HCEC 1CT (cell line): ENCODE measurements around the gene ZNF585A.
"Not testable (repeated sequence)": the region's sequence is repeated elsewhere in the genome, so short reads cannot be mapped to it uniquely, and the experiment has no call there.

Experiments used
- DNase-seq: peaks from one replicate; pipeline ENCODE4 v3.0.0-alpha.2; 2017

ZNF585A gene

DNA sequence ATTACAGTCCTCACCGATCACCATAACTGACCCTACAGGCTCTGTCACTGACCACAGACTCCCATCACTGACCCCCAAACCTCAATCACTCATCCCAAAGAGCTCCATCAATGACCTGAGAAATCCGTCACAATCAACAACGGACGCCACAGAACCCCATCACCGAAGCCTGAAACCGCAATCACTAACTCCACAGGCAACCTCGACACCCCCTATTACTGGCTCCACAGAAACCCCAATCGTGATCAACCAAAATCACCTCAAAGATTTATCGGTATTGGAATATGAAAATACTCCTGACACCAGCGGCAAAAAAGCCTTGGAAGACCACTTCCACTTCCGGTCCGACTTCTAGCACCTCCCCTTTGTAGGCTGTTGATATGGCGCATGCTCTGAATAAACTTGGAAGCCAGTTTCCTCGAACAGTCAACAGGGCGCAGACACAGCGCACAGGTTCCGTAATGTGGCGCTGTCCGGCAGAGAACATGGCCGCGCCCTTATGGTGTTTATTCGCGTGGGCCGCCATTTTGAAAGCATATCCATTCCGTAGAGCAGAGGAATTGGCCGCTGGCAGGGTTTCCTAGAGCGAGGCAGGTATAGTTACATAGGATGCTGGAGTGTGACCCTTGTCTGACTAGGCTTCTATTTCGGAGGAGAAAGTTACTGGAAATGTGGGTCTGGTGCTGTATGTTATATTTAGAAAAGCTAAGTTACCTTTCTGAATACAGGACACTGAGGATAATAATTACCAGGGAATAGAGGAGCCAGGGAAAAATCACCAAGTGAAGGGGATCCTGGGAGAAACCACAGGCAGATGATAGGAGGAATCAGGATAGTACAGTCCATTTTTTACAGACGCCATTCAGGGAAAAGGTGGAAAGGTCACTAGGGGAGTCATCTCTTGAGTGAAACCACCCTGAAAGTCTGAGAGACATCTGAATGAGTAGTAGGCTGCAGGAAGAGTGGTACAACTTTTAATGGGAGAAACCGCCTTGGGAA is at the start of gene ZNF585A:
TSS of gene ZNF585A (minus strand) at position 328 of the 999 bp plus-strand sequence. CDS start 2,785 bp downstream, outside the sequence.
- DNase-seq = peak; percentile 95

DNA sequence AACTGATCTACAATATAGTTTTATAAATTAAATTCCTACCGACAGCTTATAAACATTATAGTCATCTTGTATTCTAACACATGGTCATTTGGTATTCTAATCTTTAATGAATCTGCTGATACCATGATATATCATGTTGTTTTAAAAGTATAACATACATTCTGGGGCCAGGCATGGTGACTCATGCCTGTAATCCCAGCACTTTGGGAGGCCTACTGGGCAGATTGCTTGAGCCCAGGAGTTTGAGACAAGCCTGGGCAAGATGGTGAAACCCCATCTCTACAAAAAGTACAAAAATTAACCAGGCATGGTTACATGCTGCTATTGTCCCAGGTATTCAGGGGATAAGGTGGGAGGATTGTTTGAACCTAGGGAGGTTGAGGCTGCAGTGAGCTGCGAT is 48.6 kb upstream of the ZNF585A start:
- no peak for DNase-seq

- no peak for DNase-seq
Observed at GRCh38 chr19:37220383-37220782, 47.9 kb upstream of the ZNF585A start.

- peak; percentile 13 for DNase-seq
Observed at GRCh38 chr19:37218592-37218935, 46.1 kb upstream of the ZNF585A start.

- peak; percentile 90 for DNase-seq
Observed at GRCh38 chr19:37217775-37218591, 45.5 kb upstream of the ZNF585A start, which contains the start of gene ZNF383. Gene ZNF383 (plus strand): TSS chr19:37218214. CDS start chr19:37230454, 12,240 bp downstream.

DNA sequence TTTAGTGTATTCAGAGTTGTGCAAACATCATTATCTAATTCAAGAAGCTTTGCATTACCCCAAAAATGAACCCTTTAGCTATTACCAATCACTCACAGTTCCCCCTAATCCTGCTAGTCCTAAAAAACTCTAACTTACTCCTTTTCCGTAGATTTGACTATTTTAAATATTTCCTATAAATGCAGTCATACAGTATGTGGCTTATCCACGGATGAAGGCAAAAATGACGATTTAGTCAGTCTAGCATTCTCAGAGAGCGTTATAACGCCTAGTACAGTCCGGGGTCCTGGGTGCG is 44.9 kb upstream of the ZNF585A start:
- peak; percentile 10 for DNase-seq

- no peak for DNase-seq
Observed at GRCh38 chr19:37197768-37198167, 25.3 kb upstream of the ZNF585A start.

GRCh38 chr19:37197115-37197514 is 24.6 kb upstream of the ZNF585A start:
- not testable (repeated sequence) for DNase-seq

- not testable (repeated sequence) for DNase-seq
Observed at GRCh38 chr19:37195248-37195647, 22.8 kb upstream of the ZNF585A start.

- DNase-seq = not testable (repeated sequence)
Observed at GRCh38 chr19:37186071-37186470, 13.6 kb upstream of the ZNF585A start.

GRCh38 chr19:37165635-37166034 is 6.9 kb downstream of the ZNF585A start:
- DNase-seq = no peak

DNA sequence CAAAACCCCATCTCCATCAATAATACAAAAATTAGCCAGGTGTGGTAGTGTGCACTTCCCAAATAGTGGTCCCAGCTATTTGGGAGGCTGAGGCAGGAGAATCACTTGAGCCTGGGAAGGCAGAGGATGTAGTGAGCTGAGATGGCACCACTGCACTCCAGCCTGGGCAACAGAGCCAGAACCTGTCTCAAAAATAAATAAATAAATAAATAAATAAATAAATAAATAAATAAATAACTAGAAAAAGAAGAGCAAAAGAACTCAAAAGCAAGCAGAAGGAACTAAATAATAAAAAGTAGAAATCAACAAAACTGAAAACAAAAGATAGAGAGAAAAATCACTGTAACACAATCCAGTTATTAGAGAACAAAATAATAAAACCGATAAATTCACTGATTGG is 12.3 kb downstream of the ZNF585A start:
- no peak for DNase-seq

- no peak for DNase-seq
Observed at GRCh38 chr19:37148214-37148613, 24.3 kb downstream of the ZNF585A start.

- DNase-seq = no peak
Observed at GRCh38 chr19:37136111-37136510, 36.4 kb downstream of the ZNF585A start.

- no peak for DNase-seq
Observed at GRCh38 chr19:37128821-37129177, 43.7 kb downstream of the ZNF585A start.

DNA sequence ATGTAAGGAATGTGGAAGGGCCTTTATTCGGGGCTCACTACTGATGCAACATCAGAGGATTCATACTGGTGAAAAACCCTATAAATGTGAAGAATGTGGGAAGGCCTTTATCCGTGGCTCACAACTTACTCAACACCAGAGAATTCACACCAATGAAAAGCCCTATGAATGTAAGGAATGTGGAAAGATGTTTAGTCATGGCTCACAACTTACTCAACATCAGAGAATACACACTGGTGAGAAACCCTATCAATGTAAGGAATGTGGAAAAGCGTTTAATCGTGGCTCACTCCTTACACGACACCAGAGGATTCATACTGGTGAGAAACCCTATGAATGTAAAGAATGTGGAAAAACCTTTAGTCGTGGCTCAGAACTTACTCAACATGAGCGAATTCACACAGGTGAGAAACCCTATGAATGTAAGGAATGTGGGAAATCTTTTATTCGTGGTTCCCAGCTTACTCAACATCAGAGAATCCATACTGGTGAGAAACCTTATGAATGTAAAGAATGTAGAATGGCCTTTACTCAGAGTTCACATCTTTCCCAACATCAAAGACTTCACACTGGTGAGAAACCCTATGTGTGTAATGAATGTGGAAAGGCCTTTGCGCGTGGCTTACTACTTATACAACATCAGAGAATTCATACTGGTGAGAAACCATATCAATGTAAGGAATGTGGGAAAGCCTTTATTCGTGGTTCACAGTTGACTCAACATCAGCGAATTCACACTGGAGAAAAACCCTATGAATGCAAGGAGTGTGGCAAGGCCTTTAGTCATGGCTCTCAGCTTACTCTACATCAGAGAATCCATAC is 44.3 kb downstream of the ZNF585A start:
- no peak for DNase-seq

DNA sequence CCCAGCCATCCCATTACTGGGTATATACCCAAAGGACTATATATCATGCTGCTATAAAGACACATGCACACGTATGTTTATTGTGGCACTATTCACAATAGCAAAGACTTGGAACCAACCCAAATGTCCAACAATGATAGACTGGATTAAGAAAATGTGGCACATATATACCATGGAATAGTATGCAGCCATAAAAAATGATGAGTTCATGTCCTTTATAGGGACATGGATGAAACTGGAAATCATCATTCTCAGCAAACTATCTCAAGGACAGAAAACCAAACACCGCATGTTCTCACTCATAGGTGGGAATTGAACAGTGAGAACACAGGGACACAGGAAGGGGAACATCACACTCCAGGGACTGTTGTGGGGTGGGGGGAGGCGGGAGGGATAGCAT is 50.4 kb downstream of the ZNF585A start:
- not testable (repeated sequence) for DNase-seq

DNA sequence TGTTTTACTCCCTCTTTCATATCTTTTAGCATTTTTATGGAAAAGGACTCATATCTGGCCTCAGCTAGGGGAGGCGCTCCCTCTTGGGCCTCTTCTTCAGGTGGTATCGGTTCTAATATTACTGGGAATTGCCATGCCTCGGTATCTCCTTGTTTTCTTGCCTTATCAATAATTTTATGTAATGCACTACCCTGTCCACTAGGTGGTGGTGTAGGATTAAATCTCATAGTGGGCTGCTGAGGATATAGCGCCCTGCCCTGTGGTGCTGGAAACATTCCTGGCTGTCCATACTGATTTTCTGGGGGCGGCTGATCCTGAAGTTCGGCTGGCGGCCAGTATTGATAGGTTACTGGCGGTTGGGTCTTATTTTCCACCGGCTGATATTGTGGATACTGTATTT is 58.5 kb downstream of the ZNF585A start:
- DNase-seq = no peak

DNA sequence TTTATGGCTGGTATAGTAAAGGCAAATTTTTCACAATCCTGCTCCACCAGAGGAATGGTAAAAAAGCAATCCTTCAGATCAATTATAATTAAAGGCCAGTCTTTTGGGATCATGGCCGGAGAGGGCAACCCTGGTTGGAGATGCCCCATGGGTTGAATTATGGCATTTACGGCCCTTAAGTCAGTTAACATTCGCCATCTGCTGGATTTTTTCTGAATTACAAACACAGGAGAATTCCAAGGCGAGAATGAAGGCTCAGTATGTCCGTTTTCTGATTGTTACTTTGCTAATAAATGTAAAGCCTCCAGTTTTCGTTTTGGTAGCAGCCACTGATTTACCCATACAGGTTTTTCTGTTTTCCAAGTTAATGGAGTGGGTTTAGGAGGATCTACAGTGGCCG is 60.7 kb downstream of the ZNF585A start:
- not testable (repeated sequence) for DNase-seq

DNA sequence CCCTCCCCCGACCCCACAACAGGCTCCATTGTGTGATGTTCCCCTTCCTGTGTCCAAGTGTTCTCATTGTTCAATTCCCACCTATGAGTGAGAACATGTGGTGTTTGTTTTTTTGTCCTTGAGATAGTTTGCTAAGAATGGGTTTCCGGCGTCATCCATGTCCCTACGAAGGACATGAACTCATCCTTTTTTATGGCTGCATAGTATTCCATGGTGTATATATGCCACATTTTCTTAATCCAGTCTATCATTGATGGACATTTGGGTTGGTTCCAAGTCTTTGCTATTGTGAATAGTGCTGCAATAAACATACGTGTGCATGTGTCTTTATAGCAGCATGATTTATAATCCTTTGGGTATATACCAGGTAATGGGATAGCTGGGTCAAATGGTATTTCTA is 68.4 kb downstream of the ZNF585A start:
- DNase-seq = not testable (repeated sequence)

DNA sequence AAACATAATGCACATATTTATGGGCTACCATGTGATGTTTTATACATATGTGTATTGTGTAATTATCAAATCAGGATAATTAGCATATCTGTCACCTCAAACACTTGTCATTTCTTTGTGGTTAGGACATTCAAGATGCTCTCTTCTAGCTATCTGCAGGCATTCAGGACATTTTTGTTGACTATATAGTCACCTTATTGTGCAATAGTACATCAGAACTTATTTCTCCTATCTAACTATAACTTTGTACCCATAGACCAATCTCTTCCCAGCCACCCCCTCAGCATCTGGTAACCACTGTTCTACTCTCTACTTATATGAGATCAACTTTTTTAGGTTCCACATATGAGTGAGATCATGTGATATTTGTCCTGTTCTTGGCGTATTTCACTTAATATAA is 73.9 kb downstream of the ZNF585A start:
- DNase-seq = no peak

DNA sequence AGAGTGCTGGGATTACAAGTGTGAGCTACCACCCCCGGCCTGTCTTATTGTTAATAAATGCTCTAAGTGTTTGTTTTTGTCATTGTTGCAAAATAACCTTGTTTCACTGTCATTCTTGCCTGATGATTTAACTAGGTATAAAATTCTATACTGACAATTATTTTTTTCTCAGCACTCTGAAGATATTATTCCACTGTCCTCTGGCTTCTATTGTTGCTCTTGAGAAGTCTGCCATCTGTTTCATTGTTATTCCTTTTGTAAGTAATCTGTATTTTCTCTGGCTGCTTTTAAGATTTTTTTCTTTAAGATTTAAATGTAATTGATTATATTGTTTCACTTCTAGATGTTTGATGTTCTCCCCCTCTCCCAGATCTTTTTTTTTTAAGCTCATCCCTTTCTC is 76.6 kb downstream of the ZNF585A start:
- DNase-seq = no peak
